K562 (cell line): ENCODE measurements around the gene PLK1. TPM values are rescaled to one million over a fixed set of nuclear protein-coding genes. Genes with fewer than 3 reads are reported as not detected.

ENCODE experiments used
- ARID2 ChIP-seq: fragments of 450-650 bp; IDR thresholded peaks from 2 replicates; pipeline ENCODE4 v1.6.1; 2017; ENCODE audit warnings: antibody characterized with exemption, mild to moderate bottlenecking
- ARNT ChIP-seq, 2 experiments: fragments of 450-650 bp; IDR thresholded peaks; 2 replicates each; pipeline ENCODE4 v1.6.1; 2016; ENCODE audit warnings: mild to moderate bottlenecking in 1 of 2
- BACH1 ChIP-seq: fragments of 200-800 bp; sonication (Bioruptor generic); IDR thresholded peaks from 2 replicates; pipeline ENCODE4 v1.6.1; 2016; ENCODE audit warnings: missing genetic modification characterization, missing compliant biosample characterization
- E2F3 ChIP-seq: fragments of 250-450 bp; sonication (Bioruptor Pico); IDR thresholded peaks from 2 replicates; pipeline ENCODE4 v1.4.0; 2020; ENCODE audit warnings: mild to moderate bottlenecking
- FOXA1 ChIP-seq: fragments of 450-650 bp; IDR thresholded peaks from 2 replicates; pipeline ENCODE4 v1.6.1; 2016; ENCODE audit warnings: mild to moderate bottlenecking, borderline replicate concordance
- GTF2F1 ChIP-seq: IDR thresholded peaks from 2 replicates; pipeline ENCODE4 v1.6.1; 2011; ENCODE audit warnings: low read depth, low read length, improper control_type of control experiment
- HDGF ChIP-seq: fragments of 450-650 bp; IDR thresholded peaks from 2 replicates; pipeline ENCODE4 v1.6.1; 2016
- POLR2A ChIP-seq: fragments of 450-650 bp; conservative IDR thresholded peaks from 2 replicates; pipeline ENCODE4 v1.6.1; 2016
- SIN3A ChIP-seq, 2 experiments: fragments of 150-350 bp in 1 of 2; IDR thresholded peaks; 2 replicates each; pipeline ENCODE4 v1.6.1; 2011 to 2016; ENCODE audit warnings: borderline replicate concordance in 2 of 2, low read depth in 2 of 2, low read length in 2 of 2, mild to moderate bottlenecking in 2 of 2, moderate library complexity in 2 of 2; ENCODE audit not compliant: control insufficient read depth in 1 of 2
- SNRNP70 ChIP-seq: fragments of 200-400 bp; formaldehyde crosslinking; optimal IDR thresholded peaks from 2 replicates; pipeline ENCODE3; 2017; ENCODE audit warnings: low read depth, low read length
- STAT5A ChIP-seq: IDR thresholded peaks from 2 replicates; pipeline ENCODE4 v1.6.1; 2012; ENCODE audit warnings: low read length, inconsistent platforms, borderline replicate concordance
- TOE1 ChIP-seq, 2 experiments: fragments of 450-650 bp in 1 of 2; sonication (generic) in 1 of 2; formaldehyde crosslinking in 1 of 2; IDR thresholded peaks; 2 replicates each; pipeline versions ENCODE4 v1.7.1 to v1.8.0; 2016 to 2022; ENCODE audit warnings: borderline replicate concordance in 2 of 2, mild to moderate bottlenecking in 2 of 2, antibody characterized with exemption in 1 of 2, inconsistent platforms in 1 of 2, low read depth in 1 of 2, missing genetic modification reagents in 1 of 2, moderate library complexity in 1 of 2
- ZNF24 ChIP-seq: fragments of 450-650 bp; IDR thresholded peaks from 2 replicates; pipeline ENCODE4 v1.6.1; 2016
- polyA plus RNA-seq, 8 experiments: library from polyadenylated mRNA; depleted of rRNA in 4 of 8; stranded (reverse) in 5 of 8; unstranded in 3 of 8; fragments of >200 nt; fragmentation: Nextera tagmentation in 2 of 8; fragmentation: Illumina TruSeq in 1 of 8; extraction: Ambion mirVana in 2 of 8; extraction: Trizol in 1 of 8; gene quantifications; 2 replicates each; pipeline versions ENCODE4 v1.2.1 to v1.2.3, GENCODE V29; 2011 to 2014; ENCODE audit warnings: inconsistent platforms in 1 of 8, missing spikeins in 1 of 8
- total RNA-seq, 7 experiments: library from RNA; depleted of rRNA in 6 of 7; stranded (reverse); fragments of >200 nt in 6 of 7; fragmentation: Illumina TruSeq in 2 of 7; extraction: Trizol in 2 of 7; gene quantifications; 2 replicates each; pipeline versions ENCODE4 v1.2.1 to v1.2.3, GENCODE V29; 2011 to 2021; ENCODE audit warnings: low replicate concordance in 1 of 7
- TF ChIP-seq, protein P1 (sequence below), 2 experiments: fragments of 450-650 bp in 1 of 2; sonication (generic) in 1 of 2; formaldehyde crosslinking in 1 of 2; IDR thresholded peaks; 2 replicates each; pipeline versions ENCODE4 v1.7.1 to v1.9.0; 2016 to 2022; ENCODE audit warnings: inconsistent platforms in 1 of 2, mild to moderate bottlenecking in 1 of 2, missing genetic modification reagents in 1 of 2
- TF ChIP-seq, protein P2 (sequence below): fragments of 450-650 bp; IDR thresholded peaks from 2 replicates; pipeline ENCODE4 v1.6.1; 2017; ENCODE audit warnings: mild to moderate bottlenecking, moderate library complexity
- TF ChIP-seq, protein P3 (sequence below): fragments of 250-450 bp; sonication (Bioruptor Pico); IDR thresholded peaks from 2 replicates; pipeline ENCODE4 v1.5.0; 2020; ENCODE audit warnings: mild to moderate bottlenecking

The PLK1 gene
- total and polyA plus RNA-seq, 9 of the 15 experiments (the other 6 are each of a cell fraction or from before 2014, with no cell fraction given) = 13.6 to 212 (median 45.5) TPM

DNA sequence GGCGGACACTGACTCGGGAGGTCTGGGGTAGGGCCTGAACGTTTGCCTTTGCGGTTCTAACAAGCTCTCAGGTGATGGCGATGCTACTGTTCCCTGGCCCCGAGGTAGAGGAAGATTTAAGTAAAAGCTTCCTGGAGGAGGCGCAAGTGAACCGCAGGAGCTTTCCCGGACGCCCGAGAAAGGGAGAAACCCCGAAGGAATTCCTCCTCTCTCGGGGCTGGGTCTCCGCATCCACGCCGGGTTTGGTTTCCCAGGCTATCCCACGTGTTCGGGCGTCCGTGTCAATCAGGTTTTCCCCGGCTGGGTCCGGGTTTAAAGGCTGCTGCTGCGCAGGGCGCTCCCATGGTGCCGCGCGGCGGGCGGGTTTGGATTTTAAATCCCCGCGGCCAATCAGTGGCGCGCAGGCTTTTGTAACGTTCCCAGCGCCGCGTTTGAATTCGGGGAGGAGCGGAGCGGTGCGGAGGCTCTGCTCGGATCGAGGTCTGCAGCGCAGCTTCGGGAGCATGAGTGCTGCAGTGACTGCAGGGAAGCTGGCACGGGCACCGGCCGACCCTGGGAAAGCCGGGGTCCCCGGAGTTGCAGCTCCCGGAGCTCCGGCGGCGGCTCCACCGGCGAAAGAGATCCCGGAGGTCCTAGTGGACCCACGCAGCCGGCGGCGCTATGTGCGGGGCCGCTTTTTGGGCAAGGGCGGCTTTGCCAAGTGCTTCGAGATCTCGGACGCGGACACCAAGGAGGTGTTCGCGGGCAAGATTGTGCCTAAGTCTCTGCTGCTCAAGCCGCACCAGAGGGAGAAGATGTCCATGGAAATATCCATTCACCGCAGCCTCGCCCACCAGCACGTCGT lies at the start of gene PLK1 (continued):
- TF ChIP-seq, protein P1, sequence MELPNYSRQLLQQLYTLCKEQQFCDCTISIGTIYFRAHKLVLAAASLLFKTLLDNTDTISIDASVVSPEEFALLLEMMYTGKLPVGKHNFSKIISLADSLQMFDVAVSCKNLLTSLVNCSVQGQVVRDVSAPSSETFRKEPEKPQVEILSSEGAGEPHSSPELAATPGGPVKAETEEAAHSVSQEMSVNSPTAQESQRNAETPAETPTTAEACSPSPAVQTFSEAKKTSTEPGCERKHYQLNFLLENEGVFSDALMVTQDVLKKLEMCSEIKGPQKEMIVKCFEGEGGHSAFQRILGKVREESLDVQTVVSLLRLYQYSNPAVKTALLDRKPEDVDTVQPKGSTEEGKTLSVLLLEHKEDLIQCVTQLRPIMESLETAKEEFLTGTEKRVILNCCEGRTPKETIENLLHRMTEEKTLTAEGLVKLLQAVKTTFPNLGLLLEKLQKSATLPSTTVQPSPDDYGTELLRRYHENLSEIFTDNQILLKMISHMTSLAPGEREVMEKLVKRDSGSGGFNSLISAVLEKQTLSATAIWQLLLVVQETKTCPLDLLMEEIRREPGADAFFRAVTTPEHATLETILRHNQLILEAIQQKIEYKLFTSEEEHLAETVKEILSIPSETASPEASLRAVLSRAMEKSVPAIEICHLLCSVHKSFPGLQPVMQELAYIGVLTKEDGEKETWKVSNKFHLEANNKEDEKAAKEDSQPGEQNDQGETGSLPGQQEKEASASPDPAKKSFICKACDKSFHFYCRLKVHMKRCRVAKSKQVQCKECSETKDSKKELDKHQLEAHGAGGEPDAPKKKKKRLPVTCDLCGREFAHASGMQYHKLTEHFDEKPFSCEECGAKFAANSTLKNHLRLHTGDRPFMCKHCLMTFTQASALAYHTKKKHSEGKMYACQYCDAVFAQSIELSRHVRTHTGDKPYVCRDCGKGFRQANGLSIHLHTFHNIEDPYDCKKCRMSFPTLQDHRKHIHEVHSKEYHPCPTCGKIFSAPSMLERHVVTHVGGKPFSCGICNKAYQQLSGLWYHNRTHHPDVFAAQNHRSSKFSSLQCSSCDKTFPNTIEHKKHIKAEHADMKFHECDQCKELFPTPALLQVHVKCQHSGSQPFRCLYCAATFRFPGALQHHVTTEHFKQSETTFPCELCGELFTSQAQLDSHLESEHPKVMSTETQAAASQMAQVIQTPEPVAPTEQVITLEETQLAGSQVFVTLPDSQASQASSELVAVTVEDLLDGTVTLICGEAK (IDR thresholded peaks at IDR 0.05) = no peak; the same call in 1 of the 2 replicates
- TF ChIP-seq, protein P1 (CRISPR knock-in tag; IDR thresholded peaks at IDR 0.05) = no peak
- TF ChIP-seq ARID2 = no peak
- TF ChIP-seq STAT5A = no peak
- TF ChIP-seq, protein P2, sequence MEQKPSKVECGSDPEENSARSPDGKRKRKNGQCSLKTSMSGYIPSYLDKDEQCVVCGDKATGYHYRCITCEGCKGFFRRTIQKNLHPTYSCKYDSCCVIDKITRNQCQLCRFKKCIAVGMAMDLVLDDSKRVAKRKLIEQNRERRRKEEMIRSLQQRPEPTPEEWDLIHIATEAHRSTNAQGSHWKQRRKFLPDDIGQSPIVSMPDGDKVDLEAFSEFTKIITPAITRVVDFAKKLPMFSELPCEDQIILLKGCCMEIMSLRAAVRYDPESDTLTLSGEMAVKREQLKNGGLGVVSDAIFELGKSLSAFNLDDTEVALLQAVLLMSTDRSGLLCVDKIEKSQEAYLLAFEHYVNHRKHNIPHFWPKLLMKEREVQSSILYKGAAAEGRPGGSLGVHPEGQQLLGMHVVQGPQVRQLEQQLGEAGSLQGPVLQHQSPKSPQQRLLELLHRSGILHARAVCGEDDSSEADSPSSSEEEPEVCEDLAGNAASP = no peak
- no peak for TF ChIP-seq FOXA1
- TF ChIP-seq, protein P3, sequence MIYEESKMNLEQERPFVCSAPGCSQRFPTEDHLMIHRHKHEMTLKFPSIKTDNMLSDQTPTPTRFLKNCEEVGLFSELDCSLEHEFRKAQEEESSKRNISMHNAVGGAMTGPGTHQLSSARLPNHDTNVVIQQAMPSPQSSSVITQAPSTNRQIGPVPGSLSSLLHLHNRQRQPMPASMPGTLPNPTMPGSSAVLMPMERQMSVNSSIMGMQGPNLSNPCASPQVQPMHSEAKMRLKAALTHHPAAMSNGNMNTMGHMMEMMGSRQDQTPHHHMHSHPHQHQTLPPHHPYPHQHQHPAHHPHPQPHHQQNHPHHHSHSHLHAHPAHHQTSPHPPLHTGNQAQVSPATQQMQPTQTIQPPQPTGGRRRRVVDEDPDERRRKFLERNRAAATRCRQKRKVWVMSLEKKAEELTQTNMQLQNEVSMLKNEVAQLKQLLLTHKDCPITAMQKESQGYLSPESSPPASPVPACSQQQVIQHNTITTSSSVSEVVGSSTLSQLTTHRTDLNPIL (CRISPR knock-in tag) = no peak
- TF ChIP-seq SNRNP70 = no peak
- TF ChIP-seq HDGF = no peak
- no peak for TF ChIP-seq GTF2F1
- TF ChIP-seq ARNT (IDR thresholded peaks at IDR 0.05) = no peak
- no peak for TF ChIP-seq BACH1 (tag)
- TF ChIP-seq POLR2A = peak; percentile 85
- no peak for TF ChIP-seq E2F3 (CRISPR knock-in tag)
- peak in 1 of 2 experiments; percentile 83; a peak in 3 of 4 replicates for TF ChIP-seq SIN3A (IDR thresholded peaks at IDR 0.05; ENCODE audit: borderline replicate concordance in 2 of 2, control insufficient read depth in 1 of 2, low read depth in 2 of 2, low read length in 2 of 2)
- TF ChIP-seq ZNF24 = no peak; the same call in 1 of the 2 replicates
- TF ChIP-seq TOE1 (IDR thresholded peaks at IDR 0.05; ENCODE audit: borderline replicate concordance) = peak; percentile 84; the same call in 1 of the 2 replicates
- no peak for TF ChIP-seq TOE1 (CRISPR knock-in tag; IDR thresholded peaks at IDR 0.05; ENCODE audit: borderline replicate concordance, low read depth)
